ENCODE data around the gene NFE2. TPM values are rescaled to one million over a fixed set of nuclear protein-coding genes. Genes with fewer than 3 reads are reported as not detected.

NFE2 gene
- total and polyA plus RNA-seq, 4 experiments from 2014 or later: 0.25 TPM; not detected in 3

- no peaks in the 10 kb centered on the region for H3K36me3 ChIP-seq (ENCODE audit: insufficient read depth, low read length)
- peak overlapping the region in 1 of 8 donors; percentile 31 for H3K4me3 Mint-ChIP-seq
- intact Hi-C loops (cut with micrococcal nuclease): no loop called here
- peaks cover 7 to 29% (median 14%) of the 10 kb centered on the region in 4 donors for H3K4me1 Mint-ChIP-seq
- H3K9me3 ChIP-seq (ENCODE audit: control insufficient read depth in 1 of 2, low read length in 2 of 2): no peaks in the 10 kb centered on the region
- CTCF ChIA-PET (ENCODE audit: partially characterized antibody): interaction anchor here (1.0 to 2.9 kb wide), 6 partner anchors 11 to 61 kb away, joined by 3 to 16 read pairs (median 4); partner anchors contain the start of gene COPZ1
- H3K4me1 ChIP-seq (ENCODE audit: insufficient read depth, low read length): peaks cover 16% of the 10 kb centered on the region
- no peak for DNase-seq
- H3K36me3 Mint-ChIP-seq: no peaks in the 10 kb centered on the region
- H3K27me3 ChIP-seq (ENCODE audit: insufficient read depth, low read length): peaks cover under 1% of the 10 kb centered on the region
- no peaks in the 10 kb centered on the region for H3K9me3 Mint-ChIP-seq
- peaks cover 8 to 19% of the 10 kb centered on the region in 2 donors for H3K27me3 Mint-ChIP-seq
- no peak overlapping the region for H3K27ac ChIP-seq (ENCODE audit: low read depth, low read length)
- peak overlapping the region in 1 of 7 donors; percentile 32 for H3K27ac Mint-ChIP-seq
- H3K4me3 ChIP-seq (ENCODE audit: low read length in 2 of 2): no peak overlapping the region
- POLR2A ChIA-PET (ENCODE audit: partially characterized antibody): interaction anchor here (1.1 to 1.6 kb wide), 2 partner anchors 17 to 26 kb away, joined by 4 to 5 read pairs; partner anchors contain the start of genes COPZ1 and HNRNPA1
Measured at GRCh38 chr12:54306925-54307741, 6.3 kb upstream of the NFE2 start.

- peak overlapping the region in 4 of 7 donors; percentile 32 to 81 (median 37) for H3K27ac Mint-ChIP-seq
- POLR2A ChIA-PET (ENCODE audit: partially characterized antibody): interaction anchor here (0.6 to 1.5 kb wide), 2 partner anchors 21 to 55 kb away, joined by 3 to 4 read pairs; no protein-coding TSS in a partner anchor
- H3K27me3 Mint-ChIP-seq: peaks cover 21 to 37% of the 10 kb centered on the region in 2 donors
- Histone ChIP-seq H3K4me1 (ENCODE audit: insufficient read depth, low read length) (peaks cover 27% of the 10 kb centered on the region), H3K9me3 (ENCODE audit: control insufficient read depth in 1 of 2, low read length in 2 of 2) (no peaks in the 10 kb centered on the region), H3K27me3 (ENCODE audit: insufficient read depth, low read length) (peaks cover 19% of the 10 kb centered on the region), H3K27ac (ENCODE audit: low read depth, low read length) (no peak overlapping the region), H3K4me3 (ENCODE audit: low read length in 2 of 2) (no peak overlapping the region), H3K36me3 (ENCODE audit: insufficient read depth, low read length) (no peaks in the 10 kb centered on the region)
- DNase-seq: peak in 1 of 5 donors; percentile 43
- no peaks in the 10 kb centered on the region for H3K36me3 Mint-ChIP-seq
- intact Hi-C loops (cut with micrococcal nuclease): no loop called here
- H3K4me3 Mint-ChIP-seq: peak overlapping the region in 4 of 8 donors; percentile 15 to 48 (median 31)
- CTCF ChIA-PET (ENCODE audit: partially characterized antibody): interaction anchor here (1.7 to 2.9 kb wide), 2 partner anchors 20 to 62 kb away, joined by 3 to 12 read pairs; partner anchors contain the start of gene COPZ1
- H3K4me1 Mint-ChIP-seq: peaks cover 10 to 44% (median 24%) of the 10 kb centered on the region in 4 donors
- no peaks in the 10 kb centered on the region for H3K9me3 Mint-ChIP-seq
Measured at GRCh38 chr12:54304187-54304810, 3.5 kb upstream of the NFE2 start.

GRCh38 chr12:54303640-54304039 is 2.8 kb upstream of the NFE2 start:
- Mint-ChIP-seq H3K4me1 (peaks cover 10 to 44% (median 24%) of the 10 kb centered on the region in 4 donors), H3K9me3 (no peaks in the 10 kb centered on the region), H3K27me3 (peaks cover 24 to 41% of the 10 kb centered on the region in 2 donors), H3K36me3 (no peaks in the 10 kb centered on the region), H3K4me3 (no peak overlapping the region), H3K27ac (no peak overlapping the region)
- ChIA-PET CTCF (ENCODE audit: partially characterized antibody) (no interaction called here), POLR2A (ENCODE audit: partially characterized antibody) (interaction anchor here (0.6 to 1.5 kb wide), 2 partner anchors 21 to 55 kb away, joined by 3 to 4 read pairs; no protein-coding TSS in a partner anchor)
- no peaks in the 10 kb centered on the region for H3K9me3 ChIP-seq (ENCODE audit: control insufficient read depth in 1 of 2, low read length in 2 of 2)
- peaks cover 27% of the 10 kb centered on the region for H3K4me1 ChIP-seq (ENCODE audit: insufficient read depth, low read length)
- H3K4me3 ChIP-seq (ENCODE audit: low read length in 2 of 2): no peak overlapping the region
- H3K27me3 ChIP-seq (ENCODE audit: insufficient read depth, low read length): peaks cover 19% of the 10 kb centered on the region
- H3K27ac ChIP-seq (ENCODE audit: low read depth, low read length): no peak overlapping the region
- H3K36me3 ChIP-seq (ENCODE audit: insufficient read depth, low read length): no peaks in the 10 kb centered on the region
- intact Hi-C loops (cut with micrococcal nuclease): no loop called here
- DNase-seq: no peak

DNA sequence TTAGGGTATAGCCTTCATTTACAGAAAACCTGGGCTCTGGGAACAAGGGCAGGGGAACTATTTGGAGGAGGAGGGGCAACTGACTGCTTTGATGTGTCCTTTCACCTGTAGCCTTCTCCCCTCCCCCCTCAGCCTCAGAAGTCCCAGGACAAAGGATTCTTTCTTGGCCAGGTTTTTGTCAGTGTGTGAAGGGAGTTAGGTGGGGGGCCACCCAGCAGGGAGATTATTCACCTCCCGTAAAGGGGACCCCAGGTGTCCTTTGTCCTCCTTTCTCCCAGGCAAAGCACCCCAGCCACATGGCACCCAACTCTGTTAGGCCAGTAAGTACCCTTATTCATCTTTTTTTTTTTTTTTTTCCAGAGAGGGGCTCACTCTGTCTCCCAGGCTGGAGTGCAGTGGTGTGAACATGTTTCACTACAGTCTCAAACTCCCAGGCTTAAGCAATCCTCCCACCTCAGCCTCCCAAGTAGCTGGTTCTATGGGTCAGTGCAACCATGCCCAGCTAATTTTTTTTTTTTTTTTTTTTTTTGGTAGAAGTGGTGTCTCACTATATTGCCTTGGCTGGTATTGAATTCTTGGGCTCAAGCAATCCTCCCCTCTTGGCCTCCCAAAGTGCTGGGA is 723 bp upstream of the NFE2 start:
- Histone ChIP-seq H3K27me3 (ENCODE audit: insufficient read depth, low read length) (peaks cover 19% of the 10 kb centered on the region), H3K9me3 (ENCODE audit: control insufficient read depth in 1 of 2, low read length in 2 of 2) (no peaks in the 10 kb centered on the region), H3K36me3 (ENCODE audit: insufficient read depth, low read length) (no peaks in the 10 kb centered on the region), H3K4me3 (ENCODE audit: low read length in 2 of 2) (no peak overlapping the region), H3K27ac (ENCODE audit: low read depth, low read length) (no peak overlapping the region), H3K4me1 (ENCODE audit: insufficient read depth, low read length) (peaks cover 27% of the 10 kb centered on the region)
- intact Hi-C loops (cut with micrococcal nuclease): no loop called here
- ChIA-PET POLR2A (ENCODE audit: partially characterized antibody) (interaction anchor here (3.3 to 4.5 kb wide), 2 partner anchors 21 to 23 kb away, joined by 12 to 16 read pairs; partner anchors contain the start of genes CBX5, COPZ1 and HNRNPA1), CTCF (ENCODE audit: partially characterized antibody) (interaction anchor here (0.7 to 2.2 kb wide), 6 partner anchors 9 to 67 kb away, joined by 3 to 8 read pairs (median 3); partner anchors contain the start of gene COPZ1)
- Mint-ChIP-seq H3K36me3 (no peaks in the 10 kb centered on the region), H3K4me3 (peak overlapping the region in 1 of 8 donors; percentile 69), H3K27me3 (peaks cover 24 to 45% of the 10 kb centered on the region in 2 donors), H3K4me1 (peaks cover 9 to 40% (median 22%) of the 10 kb centered on the region in 4 donors), H3K27ac (no peak overlapping the region), H3K9me3 (no peaks in the 10 kb centered on the region)
- no peak for DNase-seq

GRCh38 chr12:54300225-54300731 is 537 bp downstream of the NFE2 start:
- no peak overlapping the region for H3K4me3 ChIP-seq (ENCODE audit: low read length in 2 of 2)
- no peak for DNase-seq
- Mint-ChIP-seq H3K27ac (no peak overlapping the region), H3K4me1 (peaks cover 9 to 39% (median 22%) of the 10 kb centered on the region in 4 donors), H3K9me3 (no peaks in the 10 kb centered on the region), H3K27me3 (peaks cover 24 to 45% of the 10 kb centered on the region in 2 donors), H3K36me3 (no peaks in the 10 kb centered on the region), H3K4me3 (peak overlapping the region in 5 of 8 donors; percentile 41 to 69 (median 48))
- H3K4me1 ChIP-seq (ENCODE audit: insufficient read depth, low read length): peaks cover 27% of the 10 kb centered on the region
- no peaks in the 10 kb centered on the region for H3K9me3 ChIP-seq (ENCODE audit: control insufficient read depth in 1 of 2, low read length in 2 of 2)
- ChIA-PET CTCF (ENCODE audit: partially characterized antibody) (interaction anchor here (0.9 to 2.2 kb wide), 7 partner anchors 10 to 79 kb away, joined by 3 to 8 read pairs (median 4); partner anchors contain the start of gene COPZ1), POLR2A (ENCODE audit: partially characterized antibody) (interaction anchor here (1.6 to 4.5 kb wide), 3 partner anchors 9 to 25 kb away, joined by 5 to 16 read pairs (median 12); partner anchors contain the start of genes CBX5, COPZ1 and HNRNPA1)
- intact Hi-C loops (cut with micrococcal nuclease): no loop called here
- H3K27ac ChIP-seq (ENCODE audit: low read depth, low read length): no peak overlapping the region
- no peaks in the 10 kb centered on the region for H3K36me3 ChIP-seq (ENCODE audit: insufficient read depth, low read length)
- H3K27me3 ChIP-seq (ENCODE audit: insufficient read depth, low read length): peaks cover 19% of the 10 kb centered on the region

- Mint-ChIP-seq H3K36me3 (no peaks in the 10 kb centered on the region), H3K9me3 (no peaks in the 10 kb centered on the region), H3K27ac (no peak overlapping the region), H3K4me3 (peak overlapping the region in 3 of 8 donors; percentile 26 to 37 (median 27)), H3K4me1 (peaks cover 9 to 39% (median 23%) of the 10 kb centered on the region in 4 donors), H3K27me3 (peaks cover 20 to 45% of the 10 kb centered on the region in 2 donors)
- H3K27me3 ChIP-seq (ENCODE audit: insufficient read depth, low read length): peaks cover 19% of the 10 kb centered on the region
- H3K27ac ChIP-seq (ENCODE audit: low read depth, low read length): no peak overlapping the region
- intact Hi-C loops (cut with micrococcal nuclease): no loop called here
- no peaks in the 10 kb centered on the region for H3K9me3 ChIP-seq (ENCODE audit: control insufficient read depth in 1 of 2, low read length in 2 of 2)
- H3K4me1 ChIP-seq (ENCODE audit: insufficient read depth, low read length): peaks cover 27% of the 10 kb centered on the region
- ChIA-PET CTCF (ENCODE audit: partially characterized antibody) (interaction anchor here (0.6 to 1.9 kb wide), 10 partner anchors 10 to 79 kb away, joined by 3 to 8 read pairs (median 4); partner anchors contain the start of gene COPZ1), POLR2A (ENCODE audit: partially characterized antibody) (interaction anchor here (1.1 to 4.5 kb wide), 4 partner anchors 8 to 25 kb away, joined by 5 to 16 read pairs (median 8); partner anchors contain the start of genes CBX5, COPZ1 and HNRNPA1)
- DNase-seq: no peak
- no peak overlapping the region for H3K4me3 ChIP-seq (ENCODE audit: low read length in 2 of 2)
- H3K36me3 ChIP-seq (ENCODE audit: insufficient read depth, low read length): no peaks in the 10 kb centered on the region
Measured at GRCh38 chr12:54299515-54300224, 1.1 kb downstream of the NFE2 start.
